Keratinocyte (primary cell): Measurements from ENCODE around the gene PPARGC1A.

Source experiments
- EZH2 ChIP-seq: IDR thresholded peaks from one replicate; pipeline ENCODE4 v1.6.1; 2012; ENCODE audit warnings: inconsistent platforms, mild to moderate bottlenecking, low read length, moderate library complexity
- TF ChIP-seq, protein P1 (sequence below), 3 experiments: IDR thresholded peaks in 1 of 3; conservative IDR thresholded peaks in 1 of 3; optimal IDR thresholded peaks in 1 of 3; 2 replicates in 2 of 3; 3 replicates in 1 of 3; pipeline versions ENCODE3 to v1.5.1; 2011; ENCODE audit warnings: low read length in 3 of 3, mild to moderate bottlenecking in 3 of 3, moderate library complexity in 2 of 3, control low read depth in 1 of 3, inconsistent platforms in 1 of 3; ENCODE audit not compliant: insufficient read depth in 2 of 3; ENCODE audit errors: extremely low read depth in 1 of 3

DNA sequence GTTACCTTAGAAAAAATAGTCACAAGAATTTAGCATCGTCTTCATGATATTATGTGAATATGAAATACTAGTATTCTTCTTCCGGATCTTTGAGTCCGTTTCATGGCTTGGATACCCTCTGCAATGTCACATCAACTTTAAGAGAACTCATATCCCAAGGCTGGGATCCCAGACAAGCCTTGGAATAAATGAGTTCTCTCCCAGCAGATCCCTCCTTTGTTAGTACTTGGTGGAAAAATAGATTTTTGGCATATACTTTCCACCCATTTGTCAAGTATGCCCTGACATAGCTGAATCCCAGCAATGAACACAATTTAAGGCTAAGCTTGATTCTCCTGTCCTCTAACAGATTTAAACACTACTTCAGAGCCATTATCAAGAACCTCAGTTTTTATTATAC, 144.5 kb downstream of the PPARGC1A start:
- TF ChIP-seq, protein P1, sequence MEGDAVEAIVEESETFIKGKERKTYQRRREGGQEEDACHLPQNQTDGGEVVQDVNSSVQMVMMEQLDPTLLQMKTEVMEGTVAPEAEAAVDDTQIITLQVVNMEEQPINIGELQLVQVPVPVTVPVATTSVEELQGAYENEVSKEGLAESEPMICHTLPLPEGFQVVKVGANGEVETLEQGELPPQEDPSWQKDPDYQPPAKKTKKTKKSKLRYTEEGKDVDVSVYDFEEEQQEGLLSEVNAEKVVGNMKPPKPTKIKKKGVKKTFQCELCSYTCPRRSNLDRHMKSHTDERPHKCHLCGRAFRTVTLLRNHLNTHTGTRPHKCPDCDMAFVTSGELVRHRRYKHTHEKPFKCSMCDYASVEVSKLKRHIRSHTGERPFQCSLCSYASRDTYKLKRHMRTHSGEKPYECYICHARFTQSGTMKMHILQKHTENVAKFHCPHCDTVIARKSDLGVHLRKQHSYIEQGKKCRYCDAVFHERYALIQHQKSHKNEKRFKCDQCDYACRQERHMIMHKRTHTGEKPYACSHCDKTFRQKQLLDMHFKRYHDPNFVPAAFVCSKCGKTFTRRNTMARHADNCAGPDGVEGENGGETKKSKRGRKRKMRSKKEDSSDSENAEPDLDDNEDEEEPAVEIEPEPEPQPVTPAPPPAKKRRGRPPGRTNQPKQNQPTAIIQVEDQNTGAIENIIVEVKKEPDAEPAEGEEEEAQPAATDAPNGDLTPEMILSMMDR (optimal IDR thresholded peaks at IDR 0.05 in 1 of 3, IDR thresholded peaks at IDR 0.05 in 1 of 3, conservative IDR thresholded peaks at IDR 0.05 in 1 of 3; ENCODE audit: extremely low read depth in 1 of 3, insufficient read depth in 2 of 3, low read length in 3 of 3) = no peak
- TF ChIP-seq EZH2 = no peak
